B cell (primary cell): ENCODE results near the gene THY1.

Source experiments
- EZH2 ChIP-seq: IDR thresholded peaks from 2 replicates; pipeline ENCODE4 v1.6.1; 2012; ENCODE audit warnings: borderline replicate concordance, low read depth, mild to moderate bottlenecking, moderate library complexity, low read length; ENCODE audit not compliant: insufficient read depth, poor library complexity, severe bottlenecking
- TF ChIP-seq, protein P1 (sequence below): fragments of 200-600 bp; IDR thresholded peaks from one replicate; pipeline ENCODE4 v1.8.0; 2022; ENCODE audit warnings: antibody characterized with exemption, mild to moderate bottlenecking

GRCh38 chr11:119382101-119382500 is 40.9 kb downstream of the THY1 start:
- TF ChIP-seq, protein P1, sequence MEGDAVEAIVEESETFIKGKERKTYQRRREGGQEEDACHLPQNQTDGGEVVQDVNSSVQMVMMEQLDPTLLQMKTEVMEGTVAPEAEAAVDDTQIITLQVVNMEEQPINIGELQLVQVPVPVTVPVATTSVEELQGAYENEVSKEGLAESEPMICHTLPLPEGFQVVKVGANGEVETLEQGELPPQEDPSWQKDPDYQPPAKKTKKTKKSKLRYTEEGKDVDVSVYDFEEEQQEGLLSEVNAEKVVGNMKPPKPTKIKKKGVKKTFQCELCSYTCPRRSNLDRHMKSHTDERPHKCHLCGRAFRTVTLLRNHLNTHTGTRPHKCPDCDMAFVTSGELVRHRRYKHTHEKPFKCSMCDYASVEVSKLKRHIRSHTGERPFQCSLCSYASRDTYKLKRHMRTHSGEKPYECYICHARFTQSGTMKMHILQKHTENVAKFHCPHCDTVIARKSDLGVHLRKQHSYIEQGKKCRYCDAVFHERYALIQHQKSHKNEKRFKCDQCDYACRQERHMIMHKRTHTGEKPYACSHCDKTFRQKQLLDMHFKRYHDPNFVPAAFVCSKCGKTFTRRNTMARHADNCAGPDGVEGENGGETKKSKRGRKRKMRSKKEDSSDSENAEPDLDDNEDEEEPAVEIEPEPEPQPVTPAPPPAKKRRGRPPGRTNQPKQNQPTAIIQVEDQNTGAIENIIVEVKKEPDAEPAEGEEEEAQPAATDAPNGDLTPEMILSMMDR: no peak
- TF ChIP-seq EZH2: no peak
